Glomerular visceral epithelial cell (primary cell): ENCODE measurements around the gene OST4.

Source experiments
- DNase-seq: peaks from one replicate; pipeline ENCODE4 v3.0.0-alpha.2; 2016; ENCODE audit errors: extremely low spot score

Gene OST4

GRCh38 chr2:27093430-27094352, 22.2 kb upstream of the OST4 start:
- no peak for DNase-seq

- DNase-seq = no peak
These were observed 21.4 kb upstream of the OST4 start for GRCh38 chr2:27092696-27093429.

- DNase-seq = no peak
These were observed 20.6 kb upstream of the OST4 start for GRCh38 chr2:27091746-27092695.

GRCh38 chr2:27089111-27089954, 17.9 kb upstream of the OST4 start:
- DNase-seq = no peak

- no peak for DNase-seq
These were observed 17.2 kb upstream of the OST4 start for GRCh38 chr2:27088634-27089033.

- DNase-seq = no peak
These were observed 16.5 kb upstream of the OST4 start for GRCh38 chr2:27087823-27088410.

- no peak for DNase-seq
These were observed 15.5 kb upstream of the OST4 start, which contains the start of gene KHK for GRCh38 chr2:27086724-27087593. Gene KHK (plus strand): TSS chr2:27086772. CDS start chr2:27087260, 488 bp downstream.

- DNase-seq = peak; percentile 92
These were observed 14.8 kb upstream of the OST4 start for GRCh38 chr2:27086090-27086723.

- DNase-seq = peak; percentile 38
These were observed 14.2 kb upstream of the OST4 start for GRCh38 chr2:27085673-27086089.

- DNase-seq = no peak
These were observed 13.7 kb upstream of the OST4 start for GRCh38 chr2:27085062-27085672.

- no peak for DNase-seq
These were observed 13.0 kb upstream of the OST4 start for GRCh38 chr2:27084297-27085061.

- no peak for DNase-seq
These were observed 12.2 kb upstream of the OST4 start for GRCh38 chr2:27083410-27084296.

- no peak for DNase-seq
These were observed 11.4 kb upstream of the OST4 start for GRCh38 chr2:27082773-27083409.

GRCh38 chr2:27081984-27082772, 10.7 kb upstream of the OST4 start:
- no peak for DNase-seq

GRCh38 chr2:27080603-27080936, 9.1 kb upstream of the OST4 start:
- no peak for DNase-seq

- DNase-seq = no peak
These were observed 8.7 kb upstream of the OST4 start for GRCh38 chr2:27080140-27080469.
